MM.1S (cell line): ENCODE results near the gene ASIC4.

Experiments used
- DNase-seq: peaks from one replicate; pipeline ENCODE4 v3.0.0-alpha.2; 2015
- H2AFZ ChIP-seq: fragments of 300-600 bp; sonication (generic); 2 replicates; pipeline ENCODE4 v1.6.0; 2016; ENCODE audit warnings: antibody characterized with exemption, low read length
- H3F3A ChIP-seq: fragments of 300-600 bp; sonication (generic); 2 replicates; pipeline ENCODE4 v1.6.1; 2016; ENCODE audit warnings: mild to moderate bottlenecking, antibody characterized with exemption, low read length, moderate library complexity, mixed read lengths; ENCODE audit not compliant: insufficient read depth
- H3K27ac ChIP-seq: fragments of 300-600 bp; sonication (generic); 2 replicates; pipeline ENCODE4 v1.5.1; 2016; ENCODE audit warnings: mild to moderate bottlenecking, low read length
- H3K27me3 ChIP-seq: fragments of 300-600 bp; sonication (generic); replicated peaks from 2 replicates; pipeline ENCODE4 v1.6.0; 2016; ENCODE audit warnings: low read length; ENCODE audit not compliant: insufficient read depth
- H3K36me3 ChIP-seq: fragments of 300-600 bp; sonication (generic); replicated peaks from 2 replicates; pipeline ENCODE4 v1.6.1; 2016; ENCODE audit warnings: mild to moderate bottlenecking, low read length, mixed read lengths; ENCODE audit not compliant: insufficient read depth
- H3K4me1 ChIP-seq: fragments of 300-600 bp; sonication (generic); 2 replicates; pipeline ENCODE4 v1.6.1; 2016; ENCODE audit warnings: low read length, mixed read lengths
- H3K4me2 ChIP-seq: fragments of 300-600 bp; sonication (generic); 2 replicates; pipeline ENCODE4 v1.6.0; 2016; ENCODE audit warnings: low read depth, low read length
- H3K4me3 ChIP-seq: fragments of 300-600 bp; sonication (generic); 2 replicates; pipeline ENCODE4 v1.5.1; 2016; ENCODE audit warnings: low read length, mixed read lengths
- H3K79me2 ChIP-seq: fragments of 300-600 bp; sonication (generic); 2 replicates; pipeline ENCODE4 v1.6.1; 2016; ENCODE audit warnings: mixed run types, low read length, mixed read lengths
- H3K9ac ChIP-seq: fragments of 300-600 bp; sonication (generic); 2 replicates; pipeline ENCODE4 v1.6.1; 2016; ENCODE audit warnings: low read length, mixed read lengths
- H3K9me2 ChIP-seq: fragments of 300-600 bp; sonication (generic); replicated peaks from 2 replicates; pipeline ENCODE4 v1.6.1; 2016; ENCODE audit warnings: mild to moderate bottlenecking, low read length, mixed read lengths; ENCODE audit not compliant: insufficient read depth
- H3K9me3 ChIP-seq: fragments of 300-600 bp; sonication (generic); replicated peaks from 2 replicates; pipeline ENCODE4 v1.6.1; 2016; ENCODE audit warnings: mild to moderate bottlenecking, low read length, mixed read lengths; ENCODE audit not compliant: insufficient read depth
- H4K20me1 ChIP-seq: fragments of 300-600 bp; sonication (generic); 2 replicates; pipeline ENCODE4 v1.6.1; 2016; ENCODE audit warnings: mild to moderate bottlenecking, low read length, moderate library complexity, mixed read lengths; ENCODE audit not compliant: insufficient read depth
- EZH2 ChIP-seq: fragments of 300-600 bp; sonication (generic); optimal IDR thresholded peaks from 2 replicates; pipeline ENCODE3; 2017; ENCODE audit warnings: low read depth, mild to moderate bottlenecking, antibody characterized with exemption, low read length, mixed read lengths
- EZH2phosphoT487 ChIP-seq: fragments of 300-600 bp; sonication (generic); IDR thresholded peaks from 2 replicates; pipeline ENCODE4 v1.6.1; 2018; ENCODE audit warnings: antibody characterized with exemption, low read length
- TF ChIP-seq, protein P1 (sequence below): fragments of 300-600 bp; sonication (generic); IDR thresholded peaks from 2 replicates; pipeline ENCODE4 v1.5.1; 2016; ENCODE audit warnings: antibody characterized with exemption, low read length, mixed read lengths

Gene ASIC4

DNA sequence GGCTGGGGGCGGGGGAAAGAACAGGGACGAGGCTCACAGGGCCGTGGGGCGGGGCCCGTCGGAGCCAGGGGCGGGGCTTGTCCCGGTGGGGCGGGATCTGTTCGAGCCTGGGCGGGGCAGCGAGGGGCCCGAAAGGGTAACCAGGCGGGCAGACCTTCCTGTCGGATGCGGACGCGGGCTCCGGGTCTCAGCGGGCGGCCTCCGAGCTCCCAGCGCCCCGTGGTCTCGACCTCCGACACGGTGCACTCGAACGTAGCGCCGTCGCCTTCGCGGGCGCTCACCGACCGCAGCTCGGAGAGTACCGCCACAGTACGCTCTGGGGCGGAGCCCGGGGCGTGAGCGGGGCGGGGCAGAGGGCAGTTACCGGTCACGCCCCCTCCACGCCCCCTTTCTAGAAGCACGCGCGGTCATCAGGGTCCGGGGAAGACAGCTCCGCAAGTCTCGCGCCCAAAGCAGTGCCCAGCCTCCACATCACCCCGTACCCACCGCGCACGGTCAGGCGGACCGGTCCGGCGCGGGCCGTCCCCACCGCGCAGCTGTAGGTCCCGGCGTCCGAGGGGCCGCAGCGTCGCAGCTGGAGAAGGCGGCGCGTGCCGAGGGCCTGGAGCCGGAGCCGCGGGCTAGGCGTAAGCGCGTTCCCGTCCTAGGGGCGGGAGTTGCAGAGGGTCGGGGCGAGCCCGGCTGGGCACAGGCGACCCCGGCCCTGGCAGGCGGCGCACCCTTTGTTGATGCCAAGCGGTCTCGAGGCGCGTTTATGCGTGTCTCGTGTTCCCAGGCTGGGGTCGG lies 38.3 kb downstream of the ASIC4 start:
- Histone ChIP-seq H3K27me3 (peaks cover 42% of the 10 kb centered on the region), H3K36me3 (no peaks in the 10 kb centered on the region), H3K9me3 (no peaks in the 10 kb centered on the region), H3K79me2 (no peaks in the 10 kb centered on the region), H3K9ac (no peak overlapping the region), H3K27ac (no peak overlapping the region), H3K4me1 (no peaks in the 10 kb centered on the region), H3K4me3 (peak overlapping the region; percentile 60), H4K20me1 (no peaks in the 10 kb centered on the region), H3K4me2 (peak overlapping the region; percentile 75), H3K9me2 (no peaks in the 10 kb centered on the region), H3F3A (no peaks in the 10 kb centered on the region), H2AFZ (peak overlapping the region; percentile 58)
- peak; percentile 44 for DNase-seq
- TF ChIP-seq EZH2 (no peak), EZH2phosphoT487 (no peak)
- TF ChIP-seq, protein P1, sequence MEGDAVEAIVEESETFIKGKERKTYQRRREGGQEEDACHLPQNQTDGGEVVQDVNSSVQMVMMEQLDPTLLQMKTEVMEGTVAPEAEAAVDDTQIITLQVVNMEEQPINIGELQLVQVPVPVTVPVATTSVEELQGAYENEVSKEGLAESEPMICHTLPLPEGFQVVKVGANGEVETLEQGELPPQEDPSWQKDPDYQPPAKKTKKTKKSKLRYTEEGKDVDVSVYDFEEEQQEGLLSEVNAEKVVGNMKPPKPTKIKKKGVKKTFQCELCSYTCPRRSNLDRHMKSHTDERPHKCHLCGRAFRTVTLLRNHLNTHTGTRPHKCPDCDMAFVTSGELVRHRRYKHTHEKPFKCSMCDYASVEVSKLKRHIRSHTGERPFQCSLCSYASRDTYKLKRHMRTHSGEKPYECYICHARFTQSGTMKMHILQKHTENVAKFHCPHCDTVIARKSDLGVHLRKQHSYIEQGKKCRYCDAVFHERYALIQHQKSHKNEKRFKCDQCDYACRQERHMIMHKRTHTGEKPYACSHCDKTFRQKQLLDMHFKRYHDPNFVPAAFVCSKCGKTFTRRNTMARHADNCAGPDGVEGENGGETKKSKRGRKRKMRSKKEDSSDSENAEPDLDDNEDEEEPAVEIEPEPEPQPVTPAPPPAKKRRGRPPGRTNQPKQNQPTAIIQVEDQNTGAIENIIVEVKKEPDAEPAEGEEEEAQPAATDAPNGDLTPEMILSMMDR: no peak

DNA sequence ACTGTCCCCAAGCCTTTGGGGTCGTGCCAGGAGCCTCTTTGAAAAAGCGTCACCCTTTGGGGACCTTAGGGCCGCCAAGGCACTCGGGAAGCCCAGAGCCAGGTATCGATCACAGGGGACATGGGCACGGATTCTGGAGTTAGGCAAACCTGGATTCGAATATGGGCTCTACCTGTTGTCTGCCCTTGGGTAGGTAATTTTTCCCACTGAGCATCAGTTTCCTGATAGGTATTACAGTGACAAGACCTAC lies 38.8 kb downstream of the ASIC4 start:
- TF ChIP-seq EZH2phosphoT487 (no peak), EZH2 (no peak)
- TF ChIP-seq, protein P1: no peak
- Histone ChIP-seq H3K4me1 (no peaks in the 10 kb centered on the region), H3K27ac (no peak overlapping the region), H3K79me2 (no peaks in the 10 kb centered on the region), H3K4me3 (no peak overlapping the region), H2AFZ (no peak overlapping the region), H3K4me2 (no peak overlapping the region), H4K20me1 (no peaks in the 10 kb centered on the region), H3K27me3 (peaks cover 47% of the 10 kb centered on the region), H3F3A (no peaks in the 10 kb centered on the region), H3K36me3 (no peaks in the 10 kb centered on the region), H3K9ac (no peak overlapping the region), H3K9me2 (no peaks in the 10 kb centered on the region), H3K9me3 (no peaks in the 10 kb centered on the region)
- DNase-seq: no peak

DNA sequence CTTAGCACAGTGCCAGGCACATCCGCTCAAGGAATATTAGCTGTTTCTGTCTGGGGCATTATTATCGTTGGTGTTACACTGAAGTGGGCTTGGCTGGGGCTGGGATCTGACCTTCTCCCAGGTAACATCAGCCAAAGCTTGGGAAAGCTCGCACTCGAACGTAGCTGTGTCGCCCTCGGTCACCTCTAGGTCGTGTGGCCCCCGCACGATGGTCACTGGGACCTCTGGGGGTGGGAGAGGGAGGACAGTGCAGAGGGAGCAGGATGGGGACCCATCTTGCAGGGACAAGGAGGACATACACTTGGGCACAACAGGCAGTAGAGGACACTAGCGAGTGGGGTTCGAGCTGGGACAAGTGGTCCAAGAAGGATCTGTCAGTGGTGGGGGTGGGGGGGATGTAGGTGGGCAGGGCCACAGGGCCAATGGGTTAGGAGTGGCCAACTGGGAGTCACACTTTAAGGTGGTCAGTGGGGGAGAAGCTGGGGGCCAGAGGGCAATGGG lies 39.2 kb downstream of the ASIC4 start:
- Histone ChIP-seq H3K4me3 (no peak overlapping the region), H3K4me1 (no peaks in the 10 kb centered on the region), H3K9me2 (no peaks in the 10 kb centered on the region), H3F3A (no peaks in the 10 kb centered on the region), H3K27ac (no peak overlapping the region), H3K9ac (no peak overlapping the region), H3K36me3 (no peaks in the 10 kb centered on the region), H2AFZ (no peak overlapping the region), H4K20me1 (no peaks in the 10 kb centered on the region), H3K79me2 (no peaks in the 10 kb centered on the region), H3K27me3 (peaks cover 51% of the 10 kb centered on the region), H3K9me3 (no peaks in the 10 kb centered on the region), H3K4me2 (no peak overlapping the region)
- DNase-seq: no peak
- TF ChIP-seq EZH2: no peak
- no peak for TF ChIP-seq EZH2phosphoT487
- TF ChIP-seq, protein P1: no peak
